HG03442 (cell line): ENCODE measurements around the gene MYL1.

Experiments used
- ATAC-seq: cut with Tn5 transposase; IDR thresholded peaks from one replicate; pipeline ENCODE4 v1.9.1; 2021; ENCODE audit warnings: mild to moderate bottlenecking, moderate library complexity; ENCODE audit not compliant: unreplicated experiment

MYL1 gene

DNA sequence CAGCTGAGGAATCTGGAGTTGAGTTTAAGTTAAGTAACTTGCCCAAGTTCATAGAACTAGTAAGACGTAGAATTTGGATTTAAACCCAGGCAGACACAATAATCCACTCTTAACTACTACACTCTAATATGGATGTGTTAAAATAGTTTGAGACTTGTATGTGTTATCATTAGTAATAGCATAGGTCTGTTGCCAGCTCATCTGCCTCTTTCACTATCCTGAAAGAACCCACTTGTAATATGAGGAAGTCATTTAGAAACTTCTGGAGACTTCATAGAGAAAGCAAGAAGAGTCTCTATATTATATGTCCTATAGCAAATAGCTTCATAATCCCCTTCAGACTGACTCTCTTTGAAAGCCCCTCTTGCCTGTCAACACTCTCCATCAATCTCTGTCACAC is 46.7 kb downstream of the MYL1 start:
- no peak for ATAC-seq

GRCh38 chr2:210267698-210268097 is 47.3 kb downstream of the MYL1 start:
- no peak for ATAC-seq

DNA sequence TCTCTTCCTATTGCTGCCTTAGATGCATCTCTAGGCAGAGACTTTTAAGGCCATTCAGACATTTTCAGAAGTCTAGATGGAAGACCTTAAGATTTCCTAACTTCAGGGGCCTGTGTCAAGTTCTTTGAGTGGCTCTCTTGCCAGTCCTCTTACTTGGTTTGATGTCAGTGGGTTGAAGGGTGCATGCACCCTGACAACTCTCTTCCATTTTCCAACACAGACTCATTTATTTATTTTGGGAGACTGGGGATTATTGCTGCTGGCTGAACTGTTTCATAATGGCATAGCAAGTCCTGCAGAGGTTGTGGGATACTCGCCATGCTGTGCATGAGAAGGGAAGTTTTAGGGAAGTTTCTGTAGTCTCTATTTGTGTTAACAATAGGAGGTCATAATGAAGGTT is 50.7 kb downstream of the MYL1 start:
- ATAC-seq = no peak

DNA sequence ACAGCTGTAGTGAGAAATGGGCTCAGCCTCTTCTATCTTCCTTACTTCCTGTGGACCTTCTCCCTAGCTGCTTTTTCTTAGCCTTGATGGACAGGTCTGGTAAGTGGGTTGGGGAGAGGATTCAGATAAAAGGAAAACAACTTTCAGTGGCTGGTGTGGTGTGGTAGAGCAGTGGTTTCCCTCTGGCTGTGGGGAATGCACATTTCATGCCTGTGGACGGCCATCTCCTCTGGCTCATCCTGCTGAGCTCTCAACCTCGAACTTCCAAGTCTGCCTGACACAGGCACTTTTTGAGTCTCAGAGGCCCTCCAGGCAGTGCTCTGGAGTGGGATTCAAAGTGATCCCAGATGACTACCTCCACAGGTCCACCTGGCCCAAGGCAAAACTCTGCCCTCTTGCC is 51.1 kb downstream of the MYL1 start:
- ATAC-seq = no peak

DNA sequence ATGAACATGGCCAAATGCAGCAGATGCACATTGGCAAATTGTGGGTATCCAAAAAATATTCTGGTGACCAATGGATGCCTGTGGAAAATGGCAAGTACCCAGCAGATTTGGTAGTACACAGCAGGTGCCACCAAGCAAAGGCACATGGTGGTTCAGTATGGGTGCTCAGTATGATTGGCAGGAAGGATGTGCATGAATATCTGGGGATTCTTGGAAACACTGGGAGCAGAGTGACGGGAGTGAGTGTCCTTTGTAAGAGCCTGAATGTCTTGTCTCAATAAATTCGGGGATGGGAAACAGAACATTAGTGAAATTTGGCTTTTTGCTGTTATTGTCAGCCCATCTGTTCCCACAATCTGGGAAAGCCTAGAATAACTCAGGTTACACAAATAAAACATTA is 52.9 kb downstream of the MYL1 start:
- no peak for ATAC-seq

GRCh38 chr2:210259687-210260086 is 55.3 kb downstream of the MYL1 start:
- ATAC-seq = no peak

GRCh38 chr2:210252699-210253606 is 62.0 kb downstream of the MYL1 start:
- ATAC-seq = no peak

DNA sequence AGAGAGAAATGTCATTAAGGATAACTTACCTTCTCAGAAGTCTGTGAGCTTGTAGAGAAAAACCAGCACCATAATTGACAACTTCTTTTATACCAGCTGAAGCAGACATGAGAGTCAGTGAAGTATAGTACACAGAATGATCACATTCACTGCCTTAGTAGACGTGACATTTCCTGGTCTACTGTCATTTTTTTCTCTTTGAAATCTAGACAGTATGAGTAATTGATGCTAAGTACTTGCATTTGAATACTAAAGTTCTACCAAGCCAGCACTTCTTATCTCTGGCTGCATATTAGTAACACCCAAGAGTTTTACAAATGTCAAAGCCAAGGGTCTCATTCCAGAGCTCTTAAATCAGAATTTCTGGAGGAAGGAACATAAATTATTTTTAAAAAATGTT is 64.4 kb downstream of the MYL1 start:
- ATAC-seq = no peak
